Activated T-cell treated with anti-CD3 and anti-CD28 coated beads, Interleukin-2, amount 50 U/mL, for 48 hours (primary cell): ENCODE data around the gene EFCC1.

Experiments
- DNase-seq, 2 experiments: peaks; one replicate each; pipeline ENCODE4 v3.0.0-alpha.2; 2020

Gene EFCC1

DNA sequence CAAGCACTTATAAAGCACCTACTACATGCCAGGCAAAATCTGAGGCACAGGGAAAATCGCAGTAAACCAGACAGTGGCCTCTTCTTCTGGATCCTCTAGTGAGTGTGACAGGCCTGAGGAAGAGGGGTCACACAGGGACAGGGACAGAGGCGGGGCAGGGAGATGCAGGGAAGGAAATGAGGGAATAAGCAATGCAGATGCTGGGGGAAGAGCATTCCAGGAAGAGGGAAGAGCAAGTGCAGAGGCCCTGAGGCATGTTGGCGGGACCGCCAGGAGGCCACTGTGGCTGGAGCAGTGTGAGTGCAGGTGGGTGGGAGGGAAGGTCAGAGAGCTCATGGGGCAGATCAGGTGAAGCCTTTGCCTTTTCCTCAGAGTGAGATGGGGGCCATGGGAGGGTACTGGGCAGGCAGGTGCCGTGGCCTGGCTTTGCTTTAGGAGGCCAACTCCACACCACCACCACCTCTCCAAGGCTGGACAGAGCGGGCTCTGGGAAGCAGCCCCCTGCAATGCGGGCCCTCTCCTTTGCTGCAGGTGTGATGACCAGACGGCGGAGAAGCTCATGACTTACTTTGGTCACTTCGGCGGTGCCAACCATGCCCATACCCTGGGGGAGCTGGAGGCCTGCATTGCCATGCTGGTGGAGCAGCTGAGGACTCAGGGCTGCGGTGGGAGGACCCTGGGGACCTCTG is 32.7 kb downstream of the EFCC1 start:
- no peak for DNase-seq

DNA sequence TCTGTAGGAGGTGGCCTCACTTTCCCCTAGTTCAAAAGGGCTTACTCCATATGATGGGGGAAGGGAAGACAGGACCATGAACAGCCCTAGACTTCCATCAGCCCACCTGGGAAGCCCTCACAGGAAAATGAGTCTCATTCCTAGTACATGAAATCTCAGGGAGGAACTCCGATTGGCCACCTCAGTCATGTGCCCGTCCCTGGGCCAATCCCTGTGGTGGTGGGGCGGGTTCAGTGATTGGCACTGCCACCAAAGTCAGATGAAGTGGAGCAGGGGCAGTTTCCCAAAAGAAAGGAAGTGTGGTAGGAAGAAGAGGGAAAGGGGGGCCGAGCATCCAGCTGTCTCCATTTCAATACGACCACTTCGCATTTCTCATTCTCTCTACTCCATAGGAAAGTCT is 33.5 kb downstream of the EFCC1 start:
- DNase-seq, result no peak

DNA sequence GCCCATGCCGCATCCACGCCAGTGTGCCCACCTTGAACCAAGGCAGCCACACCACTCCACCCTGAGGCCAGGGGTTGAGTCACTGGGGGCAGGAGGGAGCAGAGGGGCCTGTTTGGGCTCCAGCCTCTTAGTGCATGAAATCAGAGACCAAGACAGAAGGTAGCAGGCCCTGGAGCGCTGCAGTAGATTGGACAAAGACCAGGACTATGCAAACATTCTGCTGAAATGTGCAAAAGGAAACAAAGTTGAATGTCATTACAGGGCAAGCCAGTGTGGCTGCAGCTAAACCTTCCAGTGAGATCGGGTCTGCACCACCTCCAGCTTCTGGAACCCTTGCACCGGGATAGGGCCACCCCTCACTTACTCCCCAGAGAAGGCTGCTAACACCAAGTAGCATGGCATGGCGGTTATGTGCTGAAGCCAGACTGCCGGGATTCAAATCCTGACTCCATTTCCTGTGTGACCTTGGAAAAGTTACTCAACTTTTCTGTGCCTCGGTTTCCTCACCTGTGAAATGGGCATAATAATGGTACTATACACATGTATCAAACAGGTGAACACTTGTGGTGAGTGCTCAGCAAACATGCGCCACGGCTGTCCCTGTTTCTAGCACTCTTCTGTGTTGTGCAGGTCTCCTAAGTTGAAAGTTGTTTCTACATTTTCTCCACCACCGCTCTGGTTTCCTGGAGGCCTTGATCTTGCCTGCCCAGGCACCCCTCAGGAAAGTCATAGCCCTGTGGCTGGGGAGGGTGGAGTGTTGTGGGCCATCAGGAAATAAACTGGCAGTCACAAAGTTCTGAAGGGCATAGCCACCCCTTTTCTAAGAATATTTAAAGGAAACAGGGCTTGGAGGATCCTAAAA is 34.5 kb downstream of the EFCC1 start:
- DNase-seq, result no peak

DNA sequence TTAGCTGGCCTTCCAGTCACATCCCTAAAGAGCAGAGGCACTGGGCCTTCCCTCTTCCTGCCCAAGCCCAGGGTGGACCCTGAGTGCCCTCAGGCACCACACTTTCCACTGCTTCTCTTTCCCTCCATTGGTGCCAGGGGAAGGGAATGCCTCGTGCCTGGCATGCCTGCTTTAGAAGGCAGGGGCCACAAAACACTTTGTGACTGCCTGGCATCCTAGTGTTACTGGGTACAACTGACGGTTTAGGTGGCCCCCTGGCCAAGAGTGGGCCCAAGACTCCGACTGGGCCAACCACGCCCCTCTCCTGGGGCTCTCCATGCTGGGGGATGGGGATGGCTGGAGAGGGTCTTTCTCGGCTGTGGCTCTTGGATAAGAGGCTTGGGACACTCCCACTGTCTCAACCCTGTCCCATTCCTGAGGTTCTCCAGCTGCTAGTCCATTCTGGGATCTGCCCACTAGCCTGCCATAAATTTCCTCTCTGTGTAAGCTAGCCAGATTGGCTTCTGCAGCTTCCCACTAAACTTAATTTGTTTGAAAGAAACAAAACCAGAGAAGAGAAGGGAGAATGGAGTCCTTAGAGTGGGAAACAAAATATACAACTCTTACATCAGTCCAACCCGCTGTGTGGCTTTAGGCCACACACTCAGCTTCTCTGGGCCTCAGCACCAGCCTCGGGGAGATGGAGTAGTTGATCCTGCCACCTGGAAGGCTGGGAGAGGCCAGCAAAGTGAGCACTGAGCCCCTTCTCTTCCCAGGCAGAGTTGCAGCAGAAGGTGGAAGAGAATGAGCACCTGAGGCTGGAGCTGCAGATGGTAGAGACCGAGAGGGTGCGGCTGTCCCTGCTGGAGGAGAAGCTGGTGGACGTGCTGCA is 35.4 kb downstream of the EFCC1 start:
- DNase-seq, result no peak

DNA sequence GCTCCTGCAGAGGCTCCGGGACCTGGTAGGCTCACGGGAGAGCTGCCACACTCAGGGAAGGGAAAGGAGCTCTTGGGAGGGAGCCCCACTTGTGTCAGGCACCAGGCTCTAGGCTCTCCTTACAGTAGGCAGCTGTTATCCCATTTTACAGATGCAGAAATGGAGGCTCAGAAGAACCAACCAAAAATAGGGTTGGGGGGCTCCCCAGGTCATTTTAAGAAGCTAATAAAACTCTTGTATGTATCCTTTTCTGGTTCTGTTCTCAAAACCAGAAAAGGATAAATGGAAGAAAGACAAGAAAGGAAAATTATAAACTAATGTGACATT is 36.0 kb downstream of the EFCC1 start:
- DNase-seq, result no peak

DNA sequence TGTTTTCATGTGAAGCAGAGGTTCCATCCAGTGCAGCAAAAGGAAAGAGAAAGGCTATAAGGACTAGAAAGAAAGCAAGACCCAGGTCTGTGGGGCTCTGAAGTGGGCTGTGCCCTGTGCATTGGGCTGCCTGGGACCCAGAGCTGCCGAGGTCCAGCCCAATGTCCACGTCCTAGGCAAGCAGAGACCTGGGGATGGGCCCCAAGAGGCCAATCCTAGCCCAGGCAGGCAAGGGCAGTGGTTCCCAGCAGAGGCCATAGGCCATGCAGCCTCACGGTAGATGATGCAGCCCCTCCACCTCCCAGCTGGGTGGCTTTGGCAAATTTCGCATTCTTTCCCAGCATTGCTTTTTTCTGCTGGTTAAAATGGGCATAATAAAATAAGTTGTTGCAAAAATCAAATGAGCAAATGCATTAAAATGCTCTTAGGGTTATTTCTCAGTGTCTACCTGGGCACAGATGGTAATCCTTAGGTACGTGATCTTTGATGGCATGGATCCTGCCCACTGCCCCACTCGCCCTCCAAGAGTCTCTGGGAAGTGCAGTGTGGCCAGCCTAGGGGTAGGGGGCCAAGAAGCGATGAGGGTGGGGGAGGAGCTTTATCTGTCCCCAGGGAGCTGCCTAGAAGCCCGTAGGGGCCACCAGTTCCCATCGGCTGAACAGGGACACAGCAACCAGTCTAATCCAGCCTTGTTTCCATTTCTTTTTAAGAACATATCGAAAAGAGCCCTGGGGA is 37.2 kb downstream of the EFCC1 start:
- DNase-seq, result no peak

DNA sequence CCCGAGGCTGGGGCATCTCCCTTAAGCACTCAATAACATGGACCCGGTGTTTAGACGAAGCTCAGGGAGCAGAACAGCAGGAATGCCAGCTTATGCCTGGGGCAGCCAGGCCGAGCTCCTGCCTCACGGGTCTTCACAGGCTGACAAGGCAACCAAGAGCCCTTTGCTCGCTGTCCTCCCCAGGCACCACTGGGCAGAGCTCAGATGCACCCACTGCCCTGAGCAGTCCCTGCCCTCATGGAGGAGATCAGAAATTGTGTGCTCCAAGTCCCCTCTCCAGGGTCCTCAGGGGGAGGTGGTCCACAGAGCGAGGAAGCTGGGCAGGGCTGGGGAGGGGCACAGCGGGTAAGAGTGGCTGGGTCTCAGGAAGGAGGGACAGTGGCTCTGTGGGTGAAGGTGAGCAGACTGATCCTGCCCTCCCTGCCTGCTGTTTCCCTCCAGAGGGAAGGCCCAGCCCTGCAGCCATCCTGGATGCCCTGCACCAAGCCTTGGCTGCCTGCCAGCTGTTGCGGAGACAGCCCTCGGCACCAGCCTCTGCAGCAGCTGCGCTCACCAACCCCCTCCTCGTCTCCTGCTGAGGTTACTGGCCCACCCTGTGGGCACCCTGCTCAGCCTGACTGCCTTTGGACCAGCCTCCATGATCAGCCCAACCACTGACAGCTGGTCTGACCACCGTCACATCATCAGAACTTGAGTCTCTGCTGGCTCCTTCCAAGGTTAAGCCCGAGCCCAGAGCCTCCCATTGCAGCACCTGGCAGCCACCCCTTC is 38.4 kb downstream of the EFCC1 start:
- no peak for DNase-seq

DNA sequence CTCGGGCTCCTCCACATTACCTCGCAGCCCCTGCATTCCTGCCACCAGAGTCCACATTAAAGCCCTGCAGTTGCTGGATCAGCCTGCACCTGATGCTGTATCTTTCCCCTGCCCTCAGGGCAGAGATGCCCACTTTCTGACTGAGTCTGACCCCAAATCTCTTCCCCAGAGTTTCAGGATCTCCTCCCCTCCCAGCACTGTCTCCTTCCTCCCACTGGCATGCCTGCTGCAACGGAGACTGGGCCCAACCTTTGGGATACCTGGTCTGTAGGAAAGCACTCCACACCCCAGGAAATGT is 38.9 kb downstream of the EFCC1 start:
- DNase-seq, result no peak

DNA sequence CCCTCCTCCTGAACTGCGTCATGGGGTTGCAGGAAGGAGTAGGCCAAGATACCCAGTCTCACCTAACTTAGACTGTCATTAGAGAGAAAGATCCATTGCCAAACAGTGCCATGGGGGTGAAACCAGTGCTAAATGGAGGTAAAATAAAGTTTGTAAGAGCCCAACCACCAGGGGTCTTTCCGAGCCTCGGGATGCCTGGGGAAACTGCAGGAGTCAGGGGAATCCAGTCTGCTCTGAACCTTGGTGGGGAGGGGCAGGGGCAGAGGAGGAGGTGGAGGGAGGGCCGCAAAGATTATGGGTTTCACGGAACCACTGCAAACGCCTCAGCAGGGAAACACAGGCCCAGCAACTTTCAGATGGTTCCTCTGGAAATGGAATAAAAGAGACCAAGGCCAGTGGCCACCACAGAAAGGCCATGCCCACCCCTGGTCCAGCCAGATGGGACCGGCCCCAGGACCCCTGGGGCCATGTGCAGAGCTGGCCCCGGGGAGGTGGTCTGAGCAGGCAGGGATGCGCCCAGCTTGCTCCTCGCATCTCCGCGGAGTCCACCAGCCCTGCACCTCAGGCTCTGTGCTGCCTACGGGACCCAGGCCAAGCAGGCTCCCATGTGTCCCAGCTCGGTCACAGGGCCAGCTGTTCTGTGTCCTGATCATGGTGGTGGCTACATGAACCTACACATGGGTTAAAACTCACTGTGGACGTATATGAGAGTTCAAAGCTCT is 39.6 kb downstream of the EFCC1 start:
- DNase-seq, result no peak

DNA sequence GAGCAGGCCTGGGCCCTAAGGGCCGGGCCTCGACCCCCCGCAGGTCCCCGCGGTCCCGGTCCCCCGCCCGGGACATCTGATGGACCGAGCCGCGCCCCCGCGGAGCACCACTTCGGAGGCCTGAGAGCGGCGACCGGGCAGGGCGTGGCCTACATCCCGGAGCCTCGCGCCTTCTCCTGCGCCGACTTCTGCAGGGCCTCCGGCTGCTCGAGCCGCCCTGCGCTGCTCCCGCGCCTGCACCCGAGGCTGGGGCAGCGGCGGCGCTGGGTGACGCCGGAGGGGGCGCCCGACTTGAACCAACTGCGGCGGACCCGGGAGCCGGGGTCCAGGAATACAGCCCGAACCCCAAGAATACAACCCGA is 44.6 kb downstream of the EFCC1 start:
- DNase-seq, result peak; percentile 74 to 79

DNA sequence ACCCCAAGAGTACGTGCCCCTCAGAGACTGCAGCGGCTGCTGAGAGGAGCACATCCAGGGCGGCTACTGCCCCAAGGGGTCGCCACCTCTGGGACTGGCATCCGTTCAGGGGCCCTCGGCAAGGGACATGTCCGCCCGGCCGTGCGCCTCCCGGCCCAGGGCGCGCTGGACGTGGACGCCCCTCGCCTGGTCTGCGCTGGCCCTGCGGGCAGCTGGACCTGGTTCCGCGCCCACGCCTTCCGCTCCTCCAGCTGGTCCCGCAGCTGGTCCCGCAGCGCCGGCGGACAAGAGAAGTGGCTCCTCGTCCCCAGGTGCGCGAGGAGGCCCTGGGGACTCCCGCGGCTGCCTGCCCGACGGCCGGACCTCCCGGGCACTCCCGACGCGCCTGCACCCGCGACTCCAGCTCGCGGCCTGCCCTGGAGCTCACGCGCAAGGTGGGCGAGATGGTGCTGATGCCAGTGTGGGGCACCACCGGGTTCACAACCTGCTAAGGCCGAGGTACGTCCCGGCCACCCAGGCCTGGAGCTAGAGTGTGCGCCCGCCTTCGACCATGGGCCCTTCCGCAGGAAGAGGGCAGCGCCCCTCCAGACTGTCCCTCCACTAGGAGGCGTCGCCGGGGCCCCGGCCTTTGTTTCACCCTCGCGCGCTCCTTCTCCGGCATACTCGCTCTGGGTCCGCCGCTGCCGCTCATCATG is 45.1 kb downstream of the EFCC1 start:
- DNase-seq, result peak; percentile 67 to 68

DNA sequence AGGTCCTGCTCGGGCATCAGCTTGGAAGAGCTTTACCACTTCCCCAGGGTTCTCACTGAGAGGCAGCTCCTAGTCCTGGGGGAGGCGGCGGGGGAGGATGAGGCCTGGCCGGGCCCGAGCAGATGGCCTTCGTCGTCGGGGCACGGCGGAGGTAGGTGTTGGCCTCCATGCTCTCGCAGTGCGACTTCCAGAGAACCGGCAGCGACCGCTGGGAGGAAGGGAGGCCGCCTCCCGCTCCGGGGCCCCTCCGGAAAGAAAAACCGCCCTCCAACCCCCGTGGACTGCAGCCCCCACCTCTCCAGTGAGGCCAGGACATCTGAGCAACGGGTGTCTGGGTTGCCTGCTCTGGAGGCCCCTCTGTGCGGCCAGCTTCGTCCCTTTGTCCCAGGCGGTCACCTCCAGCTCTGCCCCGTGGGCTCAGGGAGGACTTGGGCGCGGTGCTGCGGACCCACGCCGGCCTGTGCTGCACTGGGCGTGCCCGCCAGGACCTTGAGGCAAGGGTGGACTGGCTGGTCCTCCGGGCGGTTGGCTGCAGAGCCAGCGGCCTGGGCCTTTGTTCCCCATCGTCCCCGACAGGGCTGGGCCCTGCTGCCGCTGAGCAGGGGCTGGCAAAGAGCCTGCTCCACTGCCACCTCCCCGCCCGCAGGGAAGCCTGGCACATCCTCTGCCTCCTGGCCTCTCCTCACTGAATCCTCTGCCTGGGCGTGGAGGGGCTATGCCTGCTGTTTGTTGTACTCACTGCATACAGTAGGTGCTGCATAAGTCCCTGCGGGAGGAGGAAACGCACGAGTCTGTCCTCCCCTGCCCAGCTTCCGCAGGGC is 45.8 kb downstream of the EFCC1 start:
- DNase-seq, result no peak

DNA sequence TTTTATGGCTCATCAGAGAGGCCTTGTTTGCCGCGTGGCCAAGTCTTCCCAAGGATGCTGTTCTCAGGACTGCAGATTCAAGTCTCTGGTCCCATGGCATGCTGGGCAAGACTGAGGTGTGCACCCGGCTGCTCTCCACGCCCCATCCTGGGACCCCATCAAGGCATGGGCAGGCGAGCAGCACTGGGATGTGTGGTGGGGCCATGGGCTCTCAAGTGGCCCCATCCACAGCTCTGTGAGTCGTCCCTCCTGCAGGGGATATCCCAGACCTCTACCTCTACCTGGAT is 46.4 kb downstream of the EFCC1 start:
- no peak for DNase-seq

DNA sequence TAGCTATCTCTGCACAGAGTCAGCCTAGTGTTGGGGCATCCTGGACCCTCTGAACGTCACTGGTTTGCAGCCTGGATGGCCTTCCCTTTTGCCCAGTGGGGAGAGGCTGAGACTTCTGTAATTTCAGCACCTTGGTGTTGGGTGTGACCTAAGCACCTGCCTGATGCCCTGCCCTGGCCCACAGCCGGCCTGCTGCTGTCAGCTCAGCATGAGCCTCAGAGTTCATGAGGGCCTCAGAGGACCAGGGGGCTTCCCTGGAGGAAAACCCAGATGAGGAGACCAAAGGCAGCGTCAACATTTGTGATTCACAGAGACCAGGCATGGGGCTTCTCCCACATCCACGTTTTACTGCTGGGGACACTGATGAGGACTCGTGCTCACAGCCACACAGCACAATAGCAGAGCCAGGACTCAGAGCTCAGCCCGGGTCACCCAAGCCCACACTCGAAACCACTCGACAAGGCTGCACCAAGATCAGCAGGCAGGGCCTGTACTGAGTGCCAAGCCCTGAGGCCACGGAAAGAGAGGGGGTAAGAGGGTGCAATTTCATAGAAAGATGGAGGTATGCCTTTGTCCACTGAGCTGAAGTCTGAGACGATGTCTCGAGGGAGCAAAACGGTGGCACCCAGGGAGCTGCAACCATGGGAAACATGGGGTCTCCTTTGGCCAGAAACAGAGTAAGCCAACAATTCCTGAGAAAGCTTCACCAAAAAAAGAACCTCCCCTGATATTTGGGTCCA is 49.6 kb downstream of the EFCC1 start:
- DNase-seq, result no peak

DNA sequence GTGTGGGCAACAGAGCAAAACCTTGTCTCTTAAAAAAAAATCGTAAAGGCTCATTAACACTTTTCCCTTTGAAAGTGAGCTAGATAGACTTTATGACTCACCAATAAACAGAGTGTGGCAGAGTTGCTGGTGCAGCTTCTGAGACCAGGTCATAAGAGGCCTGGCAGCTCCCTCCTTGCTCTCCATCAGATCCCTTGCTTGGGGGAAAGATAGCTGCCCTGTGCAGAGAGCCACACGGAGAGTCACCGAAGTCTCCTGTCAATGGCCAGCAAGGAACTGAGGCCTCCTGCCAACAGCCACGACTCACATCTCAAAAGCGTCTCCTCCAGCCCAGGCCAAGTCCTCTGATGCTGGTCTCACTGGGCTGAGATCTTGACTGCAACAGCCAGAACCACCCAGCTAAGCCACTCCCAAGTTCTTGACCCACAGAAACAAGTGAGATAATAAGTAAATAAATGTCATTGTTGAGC is 50.8 kb downstream of the EFCC1 start:
- no peak for DNase-seq

DNA sequence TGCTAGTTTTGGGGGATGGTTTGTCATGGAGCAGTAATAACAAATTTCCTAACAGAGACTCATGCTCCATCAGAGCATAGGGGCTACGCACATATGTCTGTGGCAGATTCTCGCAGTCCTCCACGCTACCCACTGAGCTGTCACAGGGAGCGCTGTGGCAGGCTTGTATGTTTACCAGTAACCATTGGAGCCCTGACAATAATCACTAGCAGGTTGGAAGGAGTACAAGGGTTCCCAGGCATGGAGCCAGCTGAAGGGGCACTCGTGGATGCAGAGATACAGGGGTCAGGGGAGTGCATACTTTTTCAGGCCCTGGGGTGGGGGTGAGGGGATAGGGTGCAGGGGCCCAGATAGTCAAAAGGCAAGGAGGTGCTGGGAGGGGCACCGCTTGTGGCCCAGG is 51.6 kb downstream of the EFCC1 start:
- no peak for DNase-seq

DNA sequence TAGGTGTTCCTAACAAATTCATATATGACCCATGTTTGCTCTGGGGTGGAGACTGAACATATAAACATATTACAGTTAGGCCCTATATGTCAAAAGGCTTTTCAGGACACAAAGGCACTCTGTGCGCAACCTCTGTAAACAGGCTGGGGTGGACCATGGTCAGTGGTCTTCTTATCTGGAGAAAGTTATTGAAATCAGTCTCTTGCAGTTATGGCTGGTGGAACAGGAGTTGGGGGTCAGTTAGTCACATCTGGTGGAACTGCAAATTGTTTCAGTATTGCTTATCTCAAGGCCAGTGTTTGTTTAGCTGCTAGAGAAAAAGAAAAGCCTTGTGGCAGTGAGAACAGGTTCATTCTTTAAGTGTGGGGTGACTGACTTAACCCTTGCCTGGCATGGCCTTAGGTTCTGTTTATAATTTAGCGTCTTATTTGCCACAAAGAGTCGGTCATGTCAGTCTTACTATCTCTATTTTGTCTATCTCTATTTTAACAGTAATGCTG is 53.6 kb downstream of the EFCC1 start:
- DNase-seq, result no peak

DNA sequence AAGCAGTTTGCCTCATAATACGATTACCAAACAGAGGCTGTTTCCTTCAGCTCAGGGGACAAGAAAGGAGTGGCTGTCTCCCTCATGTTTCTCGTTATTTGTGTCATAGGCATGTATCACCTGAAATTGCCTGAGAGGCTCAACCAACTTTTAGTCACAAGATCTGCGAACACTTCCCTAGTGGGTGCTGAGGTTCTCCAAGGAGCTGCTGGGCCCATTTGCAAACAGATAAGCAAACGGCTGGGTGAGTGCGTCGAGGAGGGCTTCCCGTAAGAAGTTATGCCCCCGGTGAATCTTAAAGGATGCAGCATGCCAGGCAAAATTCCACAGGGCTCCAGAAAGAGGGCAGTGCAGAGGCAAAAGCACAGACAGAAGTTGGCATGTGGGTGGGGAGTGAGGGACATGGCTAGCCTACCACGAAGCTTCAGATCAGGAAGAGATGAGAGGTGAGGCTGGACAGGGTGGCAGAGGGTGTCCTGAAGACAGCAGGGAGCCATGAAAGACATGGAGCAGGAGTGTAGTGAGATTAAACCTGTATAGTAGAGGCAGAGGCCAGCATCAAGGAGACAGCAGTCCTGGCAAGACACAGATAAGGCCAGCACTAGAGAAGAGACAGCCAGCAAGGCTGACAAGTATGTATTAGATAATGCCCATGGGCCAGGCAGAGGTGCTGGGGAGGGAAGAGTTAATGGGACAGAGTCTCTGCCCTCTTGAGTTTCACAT is 55.5 kb downstream of the EFCC1 start:
- no peak for DNase-seq

DNA sequence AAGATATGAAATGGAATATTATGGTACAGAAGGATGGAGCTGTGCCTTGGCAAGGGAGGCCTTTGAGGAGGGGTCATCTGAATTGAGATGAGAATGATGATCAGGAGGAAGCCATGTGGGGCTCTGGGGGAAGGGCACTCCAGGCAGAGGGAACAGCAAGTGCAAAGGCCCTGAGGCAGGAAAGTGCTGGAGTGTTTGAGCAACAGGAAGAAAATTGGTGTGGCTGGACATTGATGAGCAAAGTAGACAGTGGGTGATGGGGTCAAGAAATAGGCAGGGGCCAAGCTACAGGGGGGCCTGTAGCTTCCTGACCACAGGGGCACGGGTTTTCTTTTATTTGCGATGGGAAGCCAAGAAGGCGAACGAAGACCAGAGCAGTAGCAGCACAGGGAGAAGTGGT is 56.1 kb downstream of the EFCC1 start:
- no peak for DNase-seq
